HUES6 (cell line): ENCODE measurements around the gene CKAP4.

ENCODE experiments used
- H3K27ac ChIP-seq: 2 replicates; pipeline ENCODE4 v1.7.0; 2013; ENCODE audit warnings: low read depth, mild to moderate bottlenecking, low read length, inconsistent platforms
- H3K27me3 ChIP-seq: 2 replicates; pipeline ENCODE4 v1.6.1; 2013; ENCODE audit warnings: low read length; ENCODE audit not compliant: control insufficient read depth, insufficient read depth
- H3K36me3 ChIP-seq: 2 replicates; pipeline ENCODE4 v1.6.1; 2013; ENCODE audit warnings: low read length; ENCODE audit not compliant: control insufficient read depth, insufficient read depth
- H3K4me1 ChIP-seq: 2 replicates; pipeline ENCODE4 v1.6.1; 2013; ENCODE audit warnings: low read length; ENCODE audit not compliant: control insufficient read depth, insufficient read depth
- H3K4me3 ChIP-seq: 2 replicates; pipeline ENCODE4 v1.5.1; 2013; ENCODE audit warnings: low read depth, low read length
- H3K9ac ChIP-seq: one replicate; pipeline ENCODE4 v1.6.1; 2013; ENCODE audit warnings: mild to moderate bottlenecking, low read length
- H3K9me3 ChIP-seq: 2 replicates; pipeline ENCODE4 v1.6.1; 2013; ENCODE audit warnings: low read depth, low read length; ENCODE audit not compliant: control insufficient read depth, insufficient read depth

The CKAP4 gene

GRCh38 chr12:106254724-106255123, 6.9 kb upstream of the CKAP4 start:
- H3K27me3 ChIP-seq, result no peaks in the 10 kb centered on the region
- 0 out of 2 replicates have a peak overlapping the region, but pooled peaks have one; percentile 11 for H3K27ac ChIP-seq
- H3K4me1 ChIP-seq, result peaks cover 18% of the 10 kb centered on the region
- H3K36me3 ChIP-seq, result no peaks in the 10 kb centered on the region
- H3K9ac ChIP-seq, result no peak overlapping the region
- 0 out of 2 replicates have a peak overlapping the region, but pooled peaks have one; percentile 21 for H3K4me3 ChIP-seq
- H3K9me3 ChIP-seq, result no peaks in the 10 kb centered on the region

- Histone ChIP-seq H3K9me3 (no peaks in the 10 kb centered on the region), H3K27me3 (no peaks in the 10 kb centered on the region), H3K4me3 (no peak overlapping the region), H3K27ac (no peak overlapping the region), H3K4me1 (peaks cover 25% of the 10 kb centered on the region), H3K36me3 (no peaks in the 10 kb centered on the region), H3K9ac (no peak overlapping the region)
Measured at GRCh38 chr12:106251631-106252455, 4.0 kb upstream of the CKAP4 start.

- Histone ChIP-seq H3K36me3 (no peaks in the 10 kb centered on the region), H3K9me3 (no peaks in the 10 kb centered on the region), H3K27ac (no peak overlapping the region), H3K4me3 (no peak overlapping the region; the same call in 1 of the 2 replicates), H3K27me3 (no peaks in the 10 kb centered on the region), H3K4me1 (peaks cover 23% of the 10 kb centered on the region), H3K9ac (peak overlapping the region; percentile 8)
Measured at GRCh38 chr12:106249411-106250135, 1.8 kb upstream of the CKAP4 start.

- Histone ChIP-seq H3K27ac (no peak overlapping the region), H3K4me1 (peaks cover 17% of the 10 kb centered on the region), H3K9ac (peak overlapping the region; percentile 75), H3K4me3 (peak overlapping the region; percentile 88), H3K27me3 (no peaks in the 10 kb centered on the region), H3K9me3 (no peaks in the 10 kb centered on the region), H3K36me3 (peaks cover 3% of the 10 kb centered on the region)
Measured at GRCh38 chr12:106248846-106249371, 1.1 kb upstream of the CKAP4 start.

- Histone ChIP-seq H3K27ac (no peak overlapping the region; the same call in 1 of the 2 replicates), H3K4me1 (peaks cover 14% of the 10 kb centered on the region), H3K27me3 (no peaks in the 10 kb centered on the region), H3K9me3 (no peaks in the 10 kb centered on the region), H3K36me3 (peaks cover 9% of the 10 kb centered on the region), H3K9ac (peak overlapping the region; percentile 75), H3K4me3 (peak overlapping the region; percentile 88)
Measured at GRCh38 chr12:106248312-106248845, 559 bp upstream of the CKAP4 start.

- no peaks in the 10 kb centered on the region for H3K9me3 ChIP-seq
Measured at GRCh38 chr12:106246891-106247673, 738 bp downstream of the CKAP4 start.

GRCh38 chr12:106245767-106246166, 2.1 kb downstream of the CKAP4 start:
- H3K27me3 ChIP-seq, result no peaks in the 10 kb centered on the region
- H3K4me3 ChIP-seq, result 0 out of 2 replicates have a peak overlapping the region, but pooled peaks have one; percentile 8
- peaks cover 11% of the 10 kb centered on the region for H3K4me1 ChIP-seq
- H3K9me3 ChIP-seq, result no peaks in the 10 kb centered on the region
- no peak overlapping the region for H3K9ac ChIP-seq
- H3K36me3 ChIP-seq, result peaks cover 18% of the 10 kb centered on the region
- no peak overlapping the region for H3K27ac ChIP-seq

More at GRCh38 chr12:106246891-106247673, 738 bp downstream of the CKAP4 start:
- Histone ChIP-seq H3K36me3 (peaks cover 18% of the 10 kb centered on the region), H3K4me3 (peak overlapping the region; percentile 88), H3K27me3 (no peaks in the 10 kb centered on the region), H3K4me1 (peaks cover 14% of the 10 kb centered on the region), H3K9ac (peak overlapping the region; percentile 84), H3K27ac (no peak overlapping the region)

GRCh38 chr12:106243620-106244019, 4.2 kb downstream of the CKAP4 start:
- no peak overlapping the region for H3K27ac ChIP-seq
- H3K27me3 ChIP-seq, result no peaks in the 10 kb centered on the region
- H3K36me3 ChIP-seq, result peaks cover 39% of the 10 kb centered on the region
- no peak overlapping the region for H3K4me3 ChIP-seq
- peaks cover 4% of the 10 kb centered on the region; the same call in 1 of the 2 replicates for H3K4me1 ChIP-seq
- H3K9ac ChIP-seq, result no peak overlapping the region
- H3K9me3 ChIP-seq, result no peaks in the 10 kb centered on the region

- no peak overlapping the region for H3K9ac ChIP-seq
- H3K36me3 ChIP-seq, result peaks cover 44% of the 10 kb centered on the region
- H3K27me3 ChIP-seq, result no peaks in the 10 kb centered on the region
Measured at GRCh38 chr12:106240821-106241220, 7.0 kb downstream of the CKAP4 start.

GRCh38 chr12:106239951-106240335, 7.9 kb downstream of the CKAP4 start:
- Histone ChIP-seq H3K27ac (no peak overlapping the region), H3K36me3 (peaks cover 44% of the 10 kb centered on the region), H3K4me1 (no peaks in the 10 kb centered on the region), H3K9ac (no peak overlapping the region), H3K4me3 (no peak overlapping the region), H3K9me3 (no peaks in the 10 kb centered on the region), H3K27me3 (no peaks in the 10 kb centered on the region)

More at GRCh38 chr12:106240821-106241220, 7.0 kb downstream of the CKAP4 start:
- Histone ChIP-seq H3K4me3 (no peak overlapping the region), H3K27ac (no peak overlapping the region), H3K9me3 (no peaks in the 10 kb centered on the region), H3K4me1 (peaks cover under 1% of the 10 kb centered on the region; the same call in 1 of the 2 replicates)
